Neutrophil (primary cell): ENCODE measurements around the gene PPP6R3.
"Not testable (repeated sequence)": the region's sequence is repeated elsewhere in the genome, so short reads cannot be mapped to it uniquely, and the experiment has no call there.

Experiments used
- H3K27ac ChIP-seq: fragments of 200-600 bp; sonication (generic); 2 replicates; pipeline ENCODE4 v1.5.1; 2016; ENCODE audit warnings: mild to moderate bottlenecking, moderate library complexity
- H3K27me3 ChIP-seq: fragments of 200-600 bp; sonication (generic); 2 replicates; pipeline ENCODE4 v1.6.0; 2016; ENCODE audit warnings: mild to moderate bottlenecking
- H3K36me3 ChIP-seq: fragments of 200-600 bp; sonication (generic); 2 replicates; pipeline ENCODE4 v1.5.1; 2017
- H3K4me1 ChIP-seq, 2 experiments: fragments of 200-600 bp in 1 of 2; sonication (generic) in 1 of 2; 1 replicate in 1 of 2; 2 replicates in 1 of 2; pipeline versions ENCODE4 v1.5.1 to v1.6.1; 2013 to 2016; ENCODE audit warnings: low read depth in 1 of 2, low read length in 1 of 2, mild to moderate bottlenecking in 1 of 2, moderate library complexity in 1 of 2; ENCODE audit not compliant: control insufficient read depth in 1 of 2, insufficient read depth in 1 of 2
- H3K4me3 ChIP-seq, 2 experiments: fragments of 200-600 bp in 1 of 2; sonication (generic) in 1 of 2; 1 replicate in 1 of 2; 2 replicates in 1 of 2; pipeline ENCODE4 v1.5.1; 2013 to 2016; ENCODE audit warnings: low read depth in 1 of 2, low read length in 1 of 2, mild to moderate bottlenecking in 1 of 2, moderate library complexity in 1 of 2
- H3K9me3 ChIP-seq: fragments of 200-600 bp; sonication (generic); 2 replicates; pipeline ENCODE4 v1.5.1; 2016
- TF ChIP-seq, protein P1 (sequence below): fragments of 200-600 bp; sonication (generic); IDR thresholded peaks from 2 replicates; pipeline ENCODE4 v1.5.1; 2016; ENCODE audit warnings: antibody characterized with exemption

Gene PPP6R3

DNA sequence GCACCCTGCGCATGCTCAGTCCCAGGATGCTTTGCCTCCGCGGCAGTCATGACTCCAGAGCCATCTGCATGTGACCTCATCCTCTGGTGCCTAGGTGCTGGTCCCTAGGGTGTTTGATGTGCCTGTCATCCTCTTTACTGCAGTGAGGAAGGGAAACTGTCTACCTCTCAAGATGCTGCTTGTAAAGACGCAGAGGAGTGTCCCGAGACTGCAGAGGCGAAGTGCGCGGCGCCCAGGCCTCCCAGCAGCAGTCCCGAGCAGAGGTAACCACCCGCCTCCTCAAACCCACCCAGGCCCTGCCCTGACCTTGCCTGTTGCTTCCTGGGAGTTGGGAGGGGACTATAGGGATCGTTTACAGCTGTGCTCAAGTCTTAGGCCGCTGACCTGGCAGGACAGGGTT lies 149.2 kb downstream of the PPP6R3 start:
- TF ChIP-seq, protein P1, sequence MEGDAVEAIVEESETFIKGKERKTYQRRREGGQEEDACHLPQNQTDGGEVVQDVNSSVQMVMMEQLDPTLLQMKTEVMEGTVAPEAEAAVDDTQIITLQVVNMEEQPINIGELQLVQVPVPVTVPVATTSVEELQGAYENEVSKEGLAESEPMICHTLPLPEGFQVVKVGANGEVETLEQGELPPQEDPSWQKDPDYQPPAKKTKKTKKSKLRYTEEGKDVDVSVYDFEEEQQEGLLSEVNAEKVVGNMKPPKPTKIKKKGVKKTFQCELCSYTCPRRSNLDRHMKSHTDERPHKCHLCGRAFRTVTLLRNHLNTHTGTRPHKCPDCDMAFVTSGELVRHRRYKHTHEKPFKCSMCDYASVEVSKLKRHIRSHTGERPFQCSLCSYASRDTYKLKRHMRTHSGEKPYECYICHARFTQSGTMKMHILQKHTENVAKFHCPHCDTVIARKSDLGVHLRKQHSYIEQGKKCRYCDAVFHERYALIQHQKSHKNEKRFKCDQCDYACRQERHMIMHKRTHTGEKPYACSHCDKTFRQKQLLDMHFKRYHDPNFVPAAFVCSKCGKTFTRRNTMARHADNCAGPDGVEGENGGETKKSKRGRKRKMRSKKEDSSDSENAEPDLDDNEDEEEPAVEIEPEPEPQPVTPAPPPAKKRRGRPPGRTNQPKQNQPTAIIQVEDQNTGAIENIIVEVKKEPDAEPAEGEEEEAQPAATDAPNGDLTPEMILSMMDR, result no peak
- no peaks in the 10 kb centered on the region for H3K27me3 ChIP-seq
- no peaks in the 10 kb centered on the region for H3K9me3 ChIP-seq
- H3K27ac ChIP-seq, result no peak overlapping the region
- peaks cover 99% of the 10 kb centered on the region for H3K36me3 ChIP-seq
- H3K4me1 ChIP-seq, result no peaks in the 10 kb centered on the region
- no peak overlapping the region for H3K4me3 ChIP-seq

DNA sequence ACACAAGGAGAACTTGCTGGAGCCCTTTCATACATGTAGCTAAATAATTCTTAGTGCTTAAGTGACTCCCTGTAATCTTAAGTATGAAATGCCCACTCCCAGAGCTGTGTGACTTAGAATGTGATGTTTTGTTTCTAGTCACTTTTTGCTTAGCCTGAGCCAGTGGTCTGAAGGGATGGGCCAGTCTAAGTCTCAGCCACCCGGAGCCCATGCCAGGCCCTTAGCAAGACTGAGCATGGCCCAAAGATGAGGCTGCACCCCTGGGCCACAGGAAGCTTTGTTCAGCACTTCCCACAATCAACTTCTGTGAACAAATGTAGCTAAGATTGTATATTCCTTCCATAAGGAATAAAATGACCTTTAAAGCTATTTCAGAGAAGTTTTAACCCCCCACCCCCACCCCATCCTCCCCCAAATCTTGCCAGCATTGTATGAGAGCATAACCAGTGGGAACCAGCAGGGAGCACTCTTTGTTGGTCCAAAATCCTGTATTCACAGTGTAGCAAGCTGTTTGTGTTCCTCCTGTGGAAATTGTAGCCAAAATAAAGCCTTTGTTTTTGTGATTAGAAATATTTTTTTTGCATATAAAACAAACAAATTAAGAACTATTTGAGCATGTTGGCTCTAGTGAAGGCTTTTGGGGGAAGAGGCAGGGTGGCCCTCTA lies 150.0 kb downstream of the PPP6R3 start:
- Histone ChIP-seq H3K27ac (no peak overlapping the region), H3K4me1 (no peaks in the 10 kb centered on the region), H3K9me3 (no peaks in the 10 kb centered on the region), H3K4me3 (no peak overlapping the region), H3K27me3 (no peaks in the 10 kb centered on the region), H3K36me3 (peaks cover 99% of the 10 kb centered on the region)
- TF ChIP-seq, protein P1, result no peak

- Histone ChIP-seq H3K27ac (no peak overlapping the region), H3K9me3 (no peaks in the 10 kb centered on the region), H3K27me3 (peaks cover 15% of the 10 kb centered on the region), H3K36me3 (peaks cover 61% of the 10 kb centered on the region), H3K4me1 (no peaks in the 10 kb centered on the region), H3K4me3 (no peak overlapping the region)
- TF ChIP-seq, protein P1, result no peak
Observed at GRCh38 chr11:68615657-68616056, 155.1 kb downstream of the PPP6R3 start.

DNA sequence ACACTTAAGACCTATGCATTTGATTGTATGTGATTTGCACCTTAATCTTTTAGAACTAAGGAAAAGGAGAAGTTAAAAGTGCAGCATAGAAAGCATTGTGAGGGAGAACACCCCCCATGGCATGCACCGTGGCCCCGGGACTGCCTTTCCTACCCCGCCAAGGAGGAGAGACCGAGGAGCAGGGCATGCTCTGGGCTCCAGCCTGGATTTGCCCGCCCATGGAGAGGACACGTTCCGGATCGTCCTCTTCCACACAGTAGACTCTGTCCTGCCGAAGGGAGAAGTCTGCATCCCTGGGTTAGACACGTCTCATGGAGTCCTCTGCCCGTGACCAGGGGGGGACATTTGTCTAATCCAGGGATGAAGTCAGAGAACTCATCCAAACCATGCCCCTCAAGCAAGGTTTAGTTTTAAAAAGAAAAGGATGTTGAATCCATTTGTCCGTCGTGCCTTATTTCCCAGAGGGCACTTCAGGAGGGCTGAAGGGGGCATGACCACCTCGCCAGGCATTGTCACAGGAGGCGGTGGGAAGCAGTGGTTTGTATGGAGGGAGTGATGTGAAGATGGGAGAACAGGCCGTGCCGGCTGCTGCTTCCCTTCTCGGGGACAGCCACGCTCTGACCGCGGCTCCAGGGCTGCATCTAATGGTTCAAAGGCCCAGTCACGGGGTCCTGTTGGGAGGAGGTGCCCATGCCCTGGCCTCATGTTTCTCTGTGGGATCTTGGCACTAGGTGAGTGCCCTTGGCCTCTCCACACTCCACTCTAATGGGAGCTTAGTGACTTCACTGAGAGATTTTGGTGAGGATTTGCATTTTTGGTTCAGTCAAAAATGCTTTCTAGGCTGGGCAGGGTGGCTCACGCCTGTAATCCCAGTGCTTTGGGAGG lies 157.6 kb downstream of the PPP6R3 start:
- TF ChIP-seq, protein P1, result no peak
- Histone ChIP-seq H3K4me1 (no peaks in the 10 kb centered on the region), H3K27ac (no peak overlapping the region), H3K9me3 (no peaks in the 10 kb centered on the region), H3K4me3 (no peak overlapping the region), H3K36me3 (peaks cover 36% of the 10 kb centered on the region), H3K27me3 (peaks cover 25% of the 10 kb centered on the region)

DNA sequence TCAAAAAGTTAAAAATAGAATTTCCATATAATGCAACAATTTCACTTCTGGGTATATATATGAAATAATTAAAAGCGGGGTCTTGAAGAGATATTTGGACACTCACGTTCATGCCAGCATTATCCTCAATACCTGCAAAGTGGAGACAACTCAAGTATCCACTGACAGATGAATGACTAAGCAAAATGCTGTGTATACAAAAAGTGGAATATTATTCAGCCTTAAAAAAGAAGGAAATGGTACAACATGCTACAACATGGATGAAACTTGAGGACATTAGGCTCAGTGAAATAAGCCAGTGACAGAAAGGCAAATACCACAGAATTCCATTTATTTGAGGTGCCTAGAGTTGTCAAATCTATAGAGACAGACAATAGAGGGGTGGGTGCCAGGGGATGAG lies 161.3 kb downstream of the PPP6R3 start:
- H3K27ac ChIP-seq, result no peak overlapping the region
- H3K4me3 ChIP-seq, result no peak overlapping the region
- no peaks in the 10 kb centered on the region for H3K4me1 ChIP-seq
- TF ChIP-seq, protein P1, result no peak
- no peaks in the 10 kb centered on the region for H3K9me3 ChIP-seq
- peaks cover under 1% of the 10 kb centered on the region for H3K36me3 ChIP-seq
- peaks cover 30% of the 10 kb centered on the region for H3K27me3 ChIP-seq

DNA sequence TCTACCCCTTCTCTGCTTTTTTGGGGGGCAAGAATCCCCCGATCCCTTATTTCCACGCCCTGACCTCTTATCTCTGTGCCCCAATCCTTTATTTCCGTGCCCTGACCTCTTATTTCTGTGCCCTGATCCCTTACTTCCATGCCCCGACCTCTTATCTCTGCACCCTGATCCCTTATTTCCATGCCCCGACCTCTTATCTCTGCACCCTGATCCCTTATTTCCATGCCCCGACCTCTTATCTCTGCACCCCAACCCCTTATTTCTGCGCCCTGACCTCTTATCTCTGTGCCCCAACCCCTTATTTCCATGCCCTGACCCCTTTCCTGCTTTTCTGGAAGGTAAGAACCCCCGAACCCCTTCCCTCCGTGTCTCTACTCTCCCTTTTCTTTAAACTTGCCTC lies 163.2 kb downstream of the PPP6R3 start:
- not testable (repeated sequence) for H3K36me3 ChIP-seq, H3K4me1 ChIP-seq, H3K9me3 ChIP-seq, H3K4me3 ChIP-seq, H3K27ac ChIP-seq
- H3K27me3 ChIP-seq, result peaks cover 30% of the 10 kb centered on the region

GRCh38 chr11:68625069-68625468 lies 164.5 kb downstream of the PPP6R3 start:
- H3K4me3 ChIP-seq, H3K27ac ChIP-seq, H3K9me3 ChIP-seq, H3K4me1 ChIP-seq, H3K36me3 ChIP-seq: not testable (repeated sequence)
- peaks cover 22% of the 10 kb centered on the region for H3K27me3 ChIP-seq

GRCh38 chr11:68626236-68626635 lies 165.7 kb downstream of the PPP6R3 start:
- not testable (repeated sequence) for H3K4me3 ChIP-seq, H3K36me3 ChIP-seq, H3K9me3 ChIP-seq, H3K27ac ChIP-seq, H3K4me1 ChIP-seq
- H3K27me3 ChIP-seq, result peaks cover 14% of the 10 kb centered on the region

DNA sequence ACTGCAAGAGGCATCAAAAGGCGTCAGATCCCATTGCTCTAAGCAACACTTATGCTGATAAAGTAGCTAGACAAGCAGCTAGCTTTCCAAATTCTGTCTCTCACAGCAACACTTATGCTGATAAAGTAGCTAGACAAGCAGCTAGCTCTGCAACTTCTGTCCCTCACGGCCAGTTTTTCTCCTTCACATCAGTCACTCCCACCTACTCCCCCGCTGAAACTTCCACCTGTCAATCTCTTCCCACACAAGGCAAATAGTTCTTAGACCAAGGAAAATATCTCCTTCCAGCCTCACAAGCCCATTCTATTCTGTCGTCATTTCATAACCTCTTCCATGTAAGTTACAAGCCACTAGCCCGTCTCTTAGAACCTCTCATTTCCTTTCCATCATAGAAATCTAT lies 168.3 kb downstream of the PPP6R3 start:
- not testable (repeated sequence) for H3K27me3 ChIP-seq, H3K36me3 ChIP-seq, H3K27ac ChIP-seq, H3K9me3 ChIP-seq, H3K4me3 ChIP-seq, H3K4me1 ChIP-seq
